Astrocyte (in vitro differentiated cells and primary cell): ENCODE data around the gene RIPOR3. TPM values are rescaled to one million over a fixed set of nuclear protein-coding genes. Genes with fewer than 3 reads are reported as not detected.
"Not testable (repeated sequence)": the region's sequence is repeated elsewhere in the genome, so short reads cannot be mapped to it uniquely, and the experiment has no call there.

ENCODE experiments used
- DNase-seq: peaks from one replicate; pipeline ENCODE4 v3.0.0-alpha.2; 2010; ENCODE audit warnings: low read depth
- FAIRE-seq: peaks from 2 replicates; lab custom pipeline; 2011; peaks lifted over from hg19 to GRCh38; lab: Jason Lieb, UNC
- H2AFZ ChIP-seq: 2 replicates; pipeline ENCODE4 v1.6.0; 2012; ENCODE audit warnings: low read depth, low read length, inconsistent platforms
- H3K27ac ChIP-seq: 2 replicates; pipeline ENCODE4 v1.5.1; 2011; ENCODE audit warnings: low read depth, low read length, inconsistent platforms
- H3K27me3 ChIP-seq: 2 replicates; pipeline ENCODE4 v1.6.0; 2011; ENCODE audit warnings: low read length, inconsistent platforms; ENCODE audit not compliant: insufficient read depth
- H3K36me3 ChIP-seq: 2 replicates; pipeline ENCODE4 v1.5.1; 2011; ENCODE audit warnings: low read length, inconsistent platforms; ENCODE audit not compliant: insufficient read depth
- H3K4me1 ChIP-seq: 2 replicates; pipeline ENCODE4 v1.5.1; 2011; ENCODE audit warnings: low read length, inconsistent platforms; ENCODE audit not compliant: insufficient read depth
- H3K4me2 ChIP-seq: 2 replicates; pipeline ENCODE4 v1.6.0; 2012; ENCODE audit warnings: low read length, inconsistent platforms
- H3K4me3 ChIP-seq: 2 replicates; pipeline ENCODE4 v1.5.1; 2011; ENCODE audit warnings: low read depth, mild to moderate bottlenecking, low read length, inconsistent platforms; ENCODE audit not compliant: insufficient read depth
- H3K79me2 ChIP-seq: 2 replicates; pipeline ENCODE4 v1.6.0; 2012; ENCODE audit warnings: mild to moderate bottlenecking, low read length, inconsistent platforms; ENCODE audit not compliant: insufficient read depth
- H3K9ac ChIP-seq: 2 replicates; pipeline ENCODE4 v1.6.0; 2012; ENCODE audit warnings: mild to moderate bottlenecking, low read length, inconsistent platforms
- H3K9me3 ChIP-seq: 2 replicates; pipeline ENCODE4 v1.5.1; 2012; ENCODE audit warnings: low read depth, mild to moderate bottlenecking, low read length, inconsistent platforms; ENCODE audit not compliant: insufficient read depth
- H4K20me1 ChIP-seq: 2 replicates; pipeline ENCODE4 v1.6.0; 2012; ENCODE audit warnings: low read length, inconsistent platforms; ENCODE audit not compliant: insufficient read depth
- H3K27ac Mint-ChIP-seq: one replicate; pipeline ENCODE4 v1.8.0; 2021; ENCODE audit warnings: mild to moderate bottlenecking, mixed read lengths; ENCODE audit not compliant: unreplicated experiment
- H3K27me3 Mint-ChIP-seq: one replicate; pipeline ENCODE4 v1.8.0; 2021; ENCODE audit warnings: low read depth, mixed read lengths; ENCODE audit not compliant: unreplicated experiment
- H3K36me3 Mint-ChIP-seq: one replicate; pipeline ENCODE4 v1.8.0; 2021; ENCODE audit warnings: low read depth, mixed read lengths; ENCODE audit not compliant: unreplicated experiment
- H3K4me1 Mint-ChIP-seq: one replicate; pipeline ENCODE4 v1.8.0; 2021; ENCODE audit warnings: low read depth, mixed read lengths; ENCODE audit not compliant: unreplicated experiment
- H3K4me3 Mint-ChIP-seq: one replicate; pipeline ENCODE4 v1.8.0; 2021; ENCODE audit warnings: mild to moderate bottlenecking, moderate library complexity, mixed read lengths; ENCODE audit not compliant: unreplicated experiment
- H3K9me3 Mint-ChIP-seq: one replicate; pipeline ENCODE4 v1.8.0; 2021; ENCODE audit warnings: mild to moderate bottlenecking, mixed read lengths; ENCODE audit not compliant: unreplicated experiment
- CTCF ChIP-seq: IDR thresholded peaks from 2 replicates; pipeline ENCODE4 v1.5.1; 2011; ENCODE audit warnings: low read depth, mild to moderate bottlenecking, inconsistent platforms, low read length, moderate library complexity; ENCODE audit not compliant: insufficient read depth
- EZH2 ChIP-seq: IDR thresholded peaks from 2 replicates; pipeline ENCODE4 v1.6.1; 2012; ENCODE audit warnings: mild to moderate bottlenecking, low read length, inconsistent platforms; ENCODE audit not compliant: insufficient read depth
- total RNA-seq: library from RNA; stranded (reverse); gene quantifications from 2 replicates; pipeline ENCODE4 v1.2.1, GENCODE V29; 2021

Gene RIPOR3
- total RNA-seq, 1 donor from 2014 or later = 0.39 TPM

- no peaks in the 10 kb centered on the region for H3K27me3 ChIP-seq
- H3K4me1 Mint-ChIP-seq = peaks cover 2% of the 10 kb centered on the region
- H4K20me1 ChIP-seq = no peaks in the 10 kb centered on the region
- FAIRE-seq (no peak), DNase-seq (no peak)
- no peak overlapping the region for H3K27ac Mint-ChIP-seq
- TF ChIP-seq EZH2 (no peak), CTCF (no peak)
- H3K4me3 ChIP-seq = no peak overlapping the region
- no peaks in the 10 kb centered on the region for H3K4me1 ChIP-seq
- H3K27me3 Mint-ChIP-seq = peaks cover 10% of the 10 kb centered on the region
- H3K36me3 ChIP-seq = no peaks in the 10 kb centered on the region
- no peak overlapping the region for H3K27ac ChIP-seq
- no peaks in the 10 kb centered on the region for H3K9me3 Mint-ChIP-seq
- no peaks in the 10 kb centered on the region for H3K79me2 ChIP-seq
- no peak overlapping the region for H3K9ac ChIP-seq
- no peaks in the 10 kb centered on the region for H3K9me3 ChIP-seq
- H2AFZ ChIP-seq = no peak overlapping the region
- no peak overlapping the region for H3K4me2 ChIP-seq
- no peak overlapping the region for H3K4me3 Mint-ChIP-seq
- H3K36me3 Mint-ChIP-seq = no peaks in the 10 kb centered on the region
Observed at GRCh38 chr20:50716518-50716917, 25.2 kb upstream of the RIPOR3 start.

GRCh38 chr20:50715694-50716093 lies 24.4 kb upstream of the RIPOR3 start:
- no peak for FAIRE-seq
- DNase-seq = no peak
- H3K4me3 ChIP-seq = no peak overlapping the region
- H3K4me2 ChIP-seq = no peak overlapping the region
- no peaks in the 10 kb centered on the region for H3K27me3 ChIP-seq
- Mint-ChIP-seq H3K9me3 (no peaks in the 10 kb centered on the region), H3K27me3 (peaks cover 10% of the 10 kb centered on the region), H3K4me1 (peaks cover 2% of the 10 kb centered on the region), H3K27ac (no peak overlapping the region), H3K36me3 (no peaks in the 10 kb centered on the region), H3K4me3 (no peak overlapping the region)
- H3K4me1 ChIP-seq = peaks cover 1% of the 10 kb centered on the region
- TF ChIP-seq EZH2 (no peak), CTCF (no peak)
- H2AFZ ChIP-seq = no peak overlapping the region
- no peaks in the 10 kb centered on the region for H3K36me3 ChIP-seq
- no peaks in the 10 kb centered on the region for H3K79me2 ChIP-seq
- H3K9ac ChIP-seq = no peak overlapping the region
- no peaks in the 10 kb centered on the region for H4K20me1 ChIP-seq
- H3K27ac ChIP-seq = no peak overlapping the region
- H3K9me3 ChIP-seq = no peaks in the 10 kb centered on the region

DNA sequence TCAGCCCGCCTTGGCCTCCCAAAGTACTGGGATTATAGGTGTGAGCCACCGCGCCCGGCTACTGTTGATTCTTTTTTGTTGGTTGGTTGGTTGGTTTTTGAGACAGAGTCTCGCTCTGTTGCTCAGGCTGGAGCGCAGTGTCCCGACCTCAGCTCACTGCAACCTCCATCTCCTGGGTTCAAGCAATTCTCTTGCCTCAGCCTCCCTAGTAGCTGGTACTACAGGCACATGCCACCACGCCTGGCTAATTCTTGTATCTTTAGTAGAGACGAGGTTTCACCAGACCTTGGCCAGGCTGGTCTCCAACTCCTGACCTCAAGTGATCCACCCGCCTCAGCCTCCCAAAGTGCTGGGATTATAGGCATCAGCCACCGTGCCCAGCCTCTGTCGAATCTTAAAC lies 23.1 kb upstream of the RIPOR3 start:
- not testable (repeated sequence) for DNase-seq, H3K36me3 ChIP-seq, H3K27me3 ChIP-seq, H2AFZ ChIP-seq, FAIRE-seq, H3K9me3 ChIP-seq, H4K20me1 ChIP-seq, H3K36me3 Mint-ChIP-seq, H3K27ac ChIP-seq, H3K4me1 ChIP-seq, H3K9ac ChIP-seq, H3K4me2 ChIP-seq, H3K4me1 Mint-ChIP-seq, H3K4me3 Mint-ChIP-seq, H3K79me2 ChIP-seq, H3K27ac Mint-ChIP-seq, H3K9me3 Mint-ChIP-seq, H3K4me3 ChIP-seq
- H3K27me3 Mint-ChIP-seq = peaks cover 10% of the 10 kb centered on the region
